GM19455 (cell line): ENCODE results near the gene FBXW4.

Experiments
- ATAC-seq: cut with Tn5 transposase; IDR thresholded peaks from one replicate; pipeline ENCODE4 v1.9.1; 2021; ENCODE audit not compliant: unreplicated experiment

FBXW4 gene

GRCh38 chr10:101704331-101704730 is 9.4 kb upstream of the FBXW4 start:
- no peak for ATAC-seq

GRCh38 chr10:101696632-101697031 is 1.7 kb upstream of the FBXW4 start:
- ATAC-seq, result no peak

DNA sequence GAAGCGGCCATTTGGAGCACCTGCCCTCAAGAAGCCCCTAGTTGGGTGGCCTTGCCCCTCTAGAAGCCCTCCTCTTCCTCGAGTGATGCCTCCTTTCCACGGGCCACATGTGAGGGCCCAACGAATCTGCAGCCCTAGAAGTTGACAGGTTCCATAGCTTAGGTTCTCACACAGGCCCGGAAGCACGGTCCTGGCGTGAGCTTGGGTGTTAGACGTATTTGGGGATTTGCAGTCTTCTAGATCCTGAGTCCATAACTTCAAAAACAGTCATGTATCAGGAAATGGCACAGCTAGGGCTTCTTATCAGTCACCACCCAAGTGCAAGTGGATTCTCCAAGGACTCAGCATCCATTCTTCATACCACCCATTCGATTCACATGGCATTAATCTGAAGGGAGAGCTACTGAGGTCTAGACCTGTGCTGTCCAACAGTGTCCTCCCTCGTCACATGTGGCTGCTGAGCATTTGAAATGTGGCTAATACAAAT is 477 bp upstream of the FBXW4 start:
- peak; percentile 13 for ATAC-seq

- ATAC-seq, result peak; percentile 57
Observed at GRCh38 chr10:101693978-101694673, 844 bp downstream of the FBXW4 start.

- ATAC-seq, result peak; percentile 18
Observed at GRCh38 chr10:101693651-101693977, 1.4 kb downstream of the FBXW4 start.

- ATAC-seq, result no peak
Observed at GRCh38 chr10:101691081-101691480, 3.9 kb downstream of the FBXW4 start.

- no peak for ATAC-seq
Observed at GRCh38 chr10:101690461-101690860, 4.5 kb downstream of the FBXW4 start.

GRCh38 chr10:101687071-101687658 is 7.8 kb downstream of the FBXW4 start:
- no peak for ATAC-seq

GRCh38 chr10:101686133-101686925 is 8.6 kb downstream of the FBXW4 start:
- no peak for ATAC-seq

- ATAC-seq, result no peak
Observed at GRCh38 chr10:101684782-101685181, 10.2 kb downstream of the FBXW4 start.

- ATAC-seq, result no peak
Observed at GRCh38 chr10:101683276-101683675, 11.7 kb downstream of the FBXW4 start.

DNA sequence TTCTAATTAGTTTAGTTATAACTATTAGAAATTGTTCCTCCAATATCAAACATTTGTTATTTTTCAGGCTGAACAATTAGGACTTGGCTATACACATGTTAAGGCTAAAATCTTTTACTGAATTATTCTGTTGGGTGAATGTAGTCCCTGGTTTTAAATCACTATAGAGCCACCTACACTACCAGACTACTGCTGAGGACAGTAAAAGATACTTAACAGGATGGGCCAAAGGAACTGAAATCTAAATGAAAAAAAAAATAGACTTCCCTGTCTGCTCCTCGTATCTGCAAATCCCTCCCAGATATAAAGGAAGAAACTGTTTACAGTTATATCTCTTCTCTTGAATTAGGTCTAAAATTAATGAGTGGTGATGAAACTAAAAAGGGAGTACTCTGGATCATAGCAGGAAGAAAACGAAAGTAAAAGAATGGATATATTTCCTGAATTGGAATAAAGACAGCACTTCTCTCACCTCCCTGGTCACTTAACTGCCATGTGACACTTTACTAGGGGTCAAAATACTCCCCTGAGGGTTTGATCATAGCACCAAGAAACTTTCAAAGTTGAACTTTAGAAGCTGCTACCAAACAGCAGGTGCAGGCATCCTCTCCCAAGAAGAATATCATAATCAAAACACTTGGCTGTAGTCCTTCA is 12.7 kb downstream of the FBXW4 start:
- no peak for ATAC-seq

GRCh38 chr10:101676565-101676964 is 18.4 kb downstream of the FBXW4 start:
- ATAC-seq, result no peak

DNA sequence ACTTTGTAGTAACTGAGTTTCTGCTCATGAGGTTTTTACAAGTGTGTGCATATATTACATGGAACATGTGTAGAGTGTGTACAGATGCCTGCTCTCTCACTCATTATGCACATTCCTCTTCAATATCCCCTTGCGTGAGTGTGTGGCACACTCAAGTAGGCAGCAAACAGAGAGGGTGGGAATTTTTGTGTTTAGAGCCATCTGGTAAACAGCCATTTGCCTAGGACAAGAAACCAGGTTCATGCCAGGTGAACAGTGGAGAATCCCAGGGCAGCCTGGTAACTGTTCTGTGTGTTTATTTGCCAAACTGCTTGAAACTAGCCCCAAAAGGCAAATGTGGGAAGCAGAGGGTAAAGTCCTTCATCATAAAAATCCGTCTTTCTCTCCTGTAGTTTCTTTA is 19.9 kb downstream of the FBXW4 start:
- no peak for ATAC-seq

DNA sequence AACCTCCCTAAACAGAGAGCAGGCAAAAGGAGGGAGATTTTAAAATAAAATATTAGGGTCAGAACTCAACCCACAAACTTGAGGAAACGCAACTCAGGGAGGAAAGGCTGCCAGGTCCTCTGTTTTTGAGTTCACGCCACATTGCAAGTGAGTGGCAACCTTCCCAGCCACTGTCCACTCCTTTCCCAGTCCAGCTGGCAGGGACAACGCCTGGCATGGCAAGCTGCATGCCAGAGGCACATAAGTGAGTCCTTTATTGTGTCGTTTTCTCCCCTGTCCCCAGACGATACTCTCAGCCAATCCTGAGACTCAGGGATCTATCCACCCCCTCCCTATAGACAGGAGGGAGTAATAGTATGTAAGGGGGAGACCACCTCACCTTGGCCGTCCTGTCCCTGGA is 22.4 kb downstream of the FBXW4 start:
- no peak for ATAC-seq

DNA sequence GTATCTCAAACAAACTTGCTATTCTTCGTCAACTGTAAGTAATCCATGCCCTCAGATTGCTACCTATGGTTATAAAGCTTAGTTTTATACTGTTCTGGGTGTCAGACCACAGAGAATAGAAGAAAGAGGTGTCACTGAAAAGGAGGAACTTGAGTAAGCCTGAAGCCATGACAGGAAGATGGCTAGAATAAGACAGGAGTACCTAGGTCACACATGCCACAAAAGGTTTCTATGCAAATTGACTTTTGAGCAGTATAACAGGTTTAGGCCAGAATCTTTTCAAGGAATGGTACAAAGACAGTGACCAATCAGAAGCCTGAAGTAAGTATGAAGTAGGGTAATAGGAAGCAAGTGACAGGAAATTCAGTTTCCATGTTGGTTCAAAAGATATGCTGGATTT is 23.5 kb downstream of the FBXW4 start:
- ATAC-seq, result no peak

DNA sequence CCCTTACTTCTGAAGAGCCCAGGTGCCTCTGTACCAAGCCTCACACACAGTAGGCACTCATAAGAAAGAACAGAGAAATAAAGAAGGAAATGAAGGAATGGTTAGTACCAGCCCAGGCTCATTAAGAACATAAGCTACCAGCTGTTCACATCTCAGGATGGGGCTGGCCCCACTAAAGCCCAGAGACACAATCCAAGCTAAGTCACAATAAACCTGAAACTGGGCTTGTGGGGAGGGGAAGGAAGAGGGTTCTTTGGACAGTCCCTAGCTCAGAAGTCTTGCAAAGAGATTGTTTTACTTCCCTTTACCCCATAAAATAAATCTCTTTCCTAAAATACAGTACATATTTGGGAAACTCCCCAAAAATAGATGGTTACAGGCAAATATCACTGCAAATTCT is 24.3 kb downstream of the FBXW4 start:
- no peak for ATAC-seq

DNA sequence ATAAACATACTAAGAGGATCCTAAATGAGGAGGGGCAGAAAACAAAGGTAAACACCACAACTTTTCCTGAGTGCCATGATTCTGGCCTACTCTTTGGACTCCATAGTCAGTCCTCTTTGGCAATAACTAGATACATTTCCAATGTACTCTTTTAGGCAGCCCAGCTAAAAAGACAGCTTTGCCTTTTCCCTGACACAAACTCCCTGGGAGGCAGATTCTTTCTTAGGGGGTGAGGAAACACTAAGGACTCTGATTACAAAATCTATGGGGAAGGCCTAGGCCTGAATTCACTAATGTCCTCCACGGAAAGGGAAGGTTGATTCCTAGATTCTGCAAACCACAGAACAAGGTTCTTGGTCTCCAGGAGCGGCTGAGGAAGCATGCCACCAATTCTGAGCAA is 25.8 kb downstream of the FBXW4 start:
- ATAC-seq, result no peak

GRCh38 chr10:101668566-101668965 is 26.4 kb downstream of the FBXW4 start:
- no peak for ATAC-seq

- no peak for ATAC-seq
Observed at GRCh38 chr10:101666083-101666482, 28.9 kb downstream of the FBXW4 start.

DNA sequence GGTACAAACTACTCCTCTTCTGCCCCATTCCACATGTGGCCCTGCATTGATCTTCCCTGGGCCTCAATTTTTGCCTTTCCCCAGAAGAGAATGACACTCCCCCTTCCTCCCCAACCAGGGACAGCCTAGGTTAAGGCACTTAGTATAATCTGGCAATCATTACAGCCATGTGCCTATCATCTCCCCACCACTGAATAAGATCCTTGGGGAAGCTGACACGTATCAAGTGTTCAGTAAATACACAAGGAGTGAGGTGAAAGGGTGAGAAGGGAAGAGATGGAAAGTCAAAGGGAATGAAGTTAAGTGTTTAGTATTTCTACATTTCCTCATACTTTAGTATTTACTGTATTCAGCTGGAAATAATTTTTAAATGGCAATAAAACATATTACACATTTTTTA is 31.9 kb downstream of the FBXW4 start:
- no peak for ATAC-seq

DNA sequence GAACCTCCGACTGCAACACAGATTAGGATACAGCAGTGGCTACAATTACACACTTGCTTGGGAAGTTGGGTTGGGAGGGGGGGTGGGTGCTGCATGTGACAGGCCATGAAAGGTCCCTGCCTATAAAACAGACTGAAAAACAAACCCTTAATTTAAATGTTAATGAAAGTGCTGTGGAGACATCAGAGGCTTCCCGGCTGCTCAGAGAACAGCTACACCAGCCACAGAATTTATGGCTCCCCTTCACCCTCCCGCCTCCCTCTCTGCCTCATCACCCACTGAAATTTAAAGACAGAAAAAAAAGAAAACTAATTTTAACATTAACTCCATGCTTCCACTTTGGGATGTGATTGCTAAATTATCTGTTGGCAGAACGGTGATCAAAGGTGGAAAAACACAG is 34.7 kb downstream of the FBXW4 start:
- ATAC-seq, result no peak
